ENCODE results near the gene SIGLEC14.
A peak's percentile ranks its signal among the peaks of the same experiment; 100 is the strongest.
"Not testable (repeated sequence)": the region's sequence is repeated elsewhere in the genome, so short reads cannot be mapped to it uniquely, and the experiment has no call there.

SIGLEC14 gene

GRCh38 chr19:51676566-51677083, 30.0 kb upstream of the SIGLEC14 start:
- DNase-seq (ENCODE audit: extremely low spot score, insufficient read length, low read depth) (no peak), FAIRE-seq (no peak)

DNA sequence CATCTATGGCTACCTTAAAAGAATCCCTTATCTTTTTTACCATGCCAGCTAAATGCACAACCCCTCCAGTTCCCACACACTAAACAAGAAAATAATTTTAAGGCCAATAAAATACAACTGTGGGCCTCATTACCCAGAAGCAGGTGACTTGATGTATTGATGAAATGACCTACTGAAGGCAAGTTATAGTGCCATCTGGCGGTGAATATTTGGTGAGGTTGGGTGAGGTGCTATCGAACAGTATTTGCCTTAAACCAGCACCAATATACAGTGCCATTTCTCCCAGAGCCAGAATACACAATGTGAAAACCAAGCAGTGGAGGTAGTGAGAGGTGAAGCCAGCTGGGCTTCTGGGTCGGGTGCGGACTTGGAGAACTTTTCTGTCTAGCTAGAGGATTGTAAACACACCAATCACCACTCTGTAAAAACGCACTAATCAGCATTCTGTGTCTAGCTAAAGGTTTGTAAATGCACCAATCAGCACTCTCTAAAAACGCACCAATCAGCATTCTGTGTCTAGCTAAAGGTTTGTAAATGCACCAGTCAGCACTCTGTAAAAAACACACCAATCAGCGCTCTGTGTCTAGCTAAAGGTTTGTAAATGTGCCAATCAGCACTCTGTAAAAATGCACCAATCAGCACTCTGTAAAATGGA, 29.4 kb upstream of the SIGLEC14 start:
- DNase-seq (ENCODE audit: extremely low spot score, insufficient read length, low read depth); FAIRE-seq: not testable (repeated sequence)

- FAIRE-seq, result no peak
- no peak for DNase-seq (ENCODE audit: extremely low spot score, insufficient read length, low read depth)
Measured at GRCh38 chr19:51668216-51668615, 21.6 kb upstream of the SIGLEC14 start.

GRCh38 chr19:51664997-51665396, 18.4 kb upstream of the SIGLEC14 start:
- FAIRE-seq, result no peak
- no peak for DNase-seq (ENCODE audit: extremely low spot score, insufficient read length, low read depth)

- DNase-seq (ENCODE audit: extremely low spot score, insufficient read length, low read depth) (no peak), FAIRE-seq (no peak)
Measured at GRCh38 chr19:51664131-51664530, 17.5 kb upstream of the SIGLEC14 start.

- FAIRE-seq (no peak), DNase-seq (ENCODE audit: extremely low spot score, insufficient read length, low read depth) (no peak)
Measured at GRCh38 chr19:51663650-51664049, 17.0 kb upstream of the SIGLEC14 start.

DNA sequence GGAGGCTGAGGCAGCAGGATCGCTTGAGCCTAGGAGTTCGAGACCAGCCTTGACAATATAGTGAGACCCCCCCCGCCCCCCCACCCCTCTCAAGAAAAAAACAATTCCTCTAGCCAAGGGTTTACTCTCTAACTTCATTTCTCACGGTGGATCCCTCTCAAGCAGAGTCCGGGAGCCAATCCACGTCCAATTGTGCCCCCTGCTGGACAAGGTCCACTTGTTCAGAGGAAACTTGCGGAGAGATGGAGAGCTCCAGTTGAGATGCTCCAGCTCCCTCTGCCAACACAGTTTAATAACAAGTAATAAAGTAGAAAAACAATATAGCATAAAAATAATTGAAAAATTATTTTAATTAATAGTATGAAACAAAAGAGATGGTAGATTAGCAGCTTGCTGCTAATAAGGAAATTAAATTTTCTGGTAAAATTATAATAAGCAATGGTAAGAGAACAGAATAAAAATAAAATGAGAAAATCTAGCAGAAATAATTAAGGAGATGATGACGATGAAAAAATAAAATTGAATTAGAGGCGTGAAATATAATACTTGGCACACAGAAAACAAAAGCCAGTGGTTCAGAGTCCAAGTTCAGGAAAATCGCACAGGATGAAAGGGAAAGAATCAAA, 14.5 kb upstream of the SIGLEC14 start:
- FAIRE-seq, result peak; percentile 85

GRCh38 chr19:51654783-51655182, 8.2 kb upstream of the SIGLEC14 start:
- no peak for FAIRE-seq
- DNase-seq (ENCODE audit: extremely low spot score, insufficient read length, low read depth), result no peak

More for the DNA sequence above, 14.5 kb upstream of the SIGLEC14 start:
- DNase-seq (ENCODE audit: extremely low spot score, insufficient read length, low read depth), result peak; percentile 25

- FAIRE-seq, result no peak
- DNase-seq (ENCODE audit: extremely low spot score, insufficient read length, low read depth), result no peak
Measured at GRCh38 chr19:51653162-51653561, 6.5 kb upstream of the SIGLEC14 start.

DNA sequence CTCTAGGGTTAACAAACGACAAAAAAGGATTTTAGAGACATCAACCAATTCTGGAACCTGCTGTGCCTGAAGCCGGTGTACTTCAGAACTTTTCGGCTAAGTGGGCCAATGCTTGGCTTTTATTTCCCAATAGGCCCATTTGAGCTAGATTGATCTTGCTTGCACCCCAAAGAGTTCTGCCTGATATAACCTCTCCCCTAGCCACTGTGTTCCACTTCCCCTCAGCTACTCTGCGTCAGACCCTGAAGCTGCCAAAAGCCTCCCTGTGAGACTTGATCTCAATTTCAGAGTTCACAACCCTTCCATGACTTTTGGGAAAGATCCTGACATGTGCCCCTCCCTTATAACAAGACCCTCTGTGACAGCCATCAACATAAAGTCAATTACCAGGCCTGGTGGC, 5.6 kb upstream of the SIGLEC14 start:
- no peak for DNase-seq (ENCODE audit: extremely low spot score, insufficient read length, low read depth)
- FAIRE-seq, result no peak

DNA sequence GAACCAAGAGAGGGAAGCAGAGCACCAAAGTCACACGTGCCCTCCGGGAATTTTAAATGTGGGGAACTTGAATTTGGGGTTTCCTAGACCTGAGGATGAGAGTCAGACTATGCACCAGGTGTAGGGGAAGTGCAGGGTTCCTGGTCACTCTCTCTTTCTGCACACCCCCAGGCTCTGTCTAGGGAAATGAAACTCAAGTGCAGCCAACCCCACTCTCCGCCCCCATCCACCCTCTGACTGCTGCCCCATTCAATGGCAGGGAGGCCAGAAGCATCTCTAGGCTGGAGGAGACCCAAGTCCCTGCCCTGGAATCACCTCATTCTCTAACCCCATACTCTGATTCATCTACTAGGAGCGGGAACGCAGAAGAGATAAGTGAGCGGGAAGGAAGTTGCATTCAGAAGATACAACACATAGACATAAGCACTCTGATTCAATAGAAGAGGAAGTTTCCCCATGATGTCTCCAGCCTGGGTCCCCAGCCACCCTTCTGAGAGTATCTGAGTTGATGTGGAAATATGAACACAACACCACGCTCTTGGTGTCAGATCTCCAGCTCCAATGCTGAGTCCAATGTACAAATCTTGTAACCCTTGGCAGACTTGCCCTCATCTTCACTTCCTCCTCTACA, 4.7 kb upstream of the SIGLEC14 start:
- FAIRE-seq, result peak; percentile 81
- peak; percentile 25 for DNase-seq (ENCODE audit: extremely low spot score, insufficient read length, low read depth)

DNA sequence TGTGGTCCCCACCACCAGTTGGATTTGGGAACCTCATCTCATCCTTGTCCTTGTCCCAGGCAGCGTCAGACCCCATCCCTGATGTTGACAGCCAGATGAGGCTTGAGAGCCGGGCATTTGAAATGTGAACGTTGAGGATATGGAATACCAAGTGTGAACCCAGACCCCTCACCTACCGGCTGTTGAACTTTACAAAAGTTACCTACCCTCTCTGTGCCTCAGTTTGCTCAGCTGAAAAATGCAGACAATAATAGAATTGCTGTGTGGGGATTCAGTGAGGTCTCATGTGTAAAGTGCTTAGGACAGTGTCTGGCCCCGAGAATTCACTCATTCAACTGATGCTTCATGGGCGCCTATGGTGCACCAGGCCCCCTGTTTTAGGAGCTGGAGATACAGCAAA, 693 bp upstream of the SIGLEC14 start:
- DNase-seq (ENCODE audit: extremely low spot score, insufficient read length, low read depth), result no peak
- FAIRE-seq, result no peak

DNA sequence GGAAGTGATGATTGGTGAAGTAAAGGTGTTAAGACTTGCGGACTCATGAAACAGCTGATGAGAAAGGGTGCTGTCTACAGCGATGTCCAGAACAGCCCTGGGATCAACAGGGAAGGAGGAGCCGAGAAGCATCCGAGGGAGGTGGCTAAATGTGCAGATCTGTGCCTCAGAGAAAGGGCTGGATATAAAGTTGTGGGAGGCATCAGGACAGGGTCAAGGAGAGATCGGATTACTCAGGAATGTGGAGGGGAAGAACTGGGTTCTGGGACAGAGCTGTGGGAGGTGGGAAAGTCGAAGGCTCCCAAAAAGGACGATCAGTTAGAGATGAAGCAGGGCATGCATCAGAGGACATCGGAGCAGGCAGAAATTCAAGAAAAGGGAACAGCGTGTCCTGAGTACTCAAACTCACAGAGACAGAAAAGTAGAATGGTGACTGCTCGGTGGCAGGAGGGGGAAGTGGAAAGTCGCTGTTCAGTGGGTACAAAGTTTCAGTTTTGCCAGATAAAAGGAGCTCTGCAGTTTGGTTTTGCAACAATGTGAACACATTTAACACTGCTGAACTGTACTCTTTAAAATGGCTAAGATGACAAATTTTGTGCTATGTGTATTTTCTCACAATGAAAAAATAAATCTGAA, 1.9 kb downstream of the SIGLEC14 start:
- no peak for DNase-seq (ENCODE audit: extremely low spot score, insufficient read length, low read depth)

GRCh38 chr19:51641648-51642047, 5.0 kb downstream of the SIGLEC14 start:
- FAIRE-seq (no peak), DNase-seq (ENCODE audit: extremely low spot score, insufficient read length, low read depth) (no peak)

More for the DNA sequence above, 1.9 kb downstream of the SIGLEC14 start:
- FAIRE-seq, result no peak

DNA sequence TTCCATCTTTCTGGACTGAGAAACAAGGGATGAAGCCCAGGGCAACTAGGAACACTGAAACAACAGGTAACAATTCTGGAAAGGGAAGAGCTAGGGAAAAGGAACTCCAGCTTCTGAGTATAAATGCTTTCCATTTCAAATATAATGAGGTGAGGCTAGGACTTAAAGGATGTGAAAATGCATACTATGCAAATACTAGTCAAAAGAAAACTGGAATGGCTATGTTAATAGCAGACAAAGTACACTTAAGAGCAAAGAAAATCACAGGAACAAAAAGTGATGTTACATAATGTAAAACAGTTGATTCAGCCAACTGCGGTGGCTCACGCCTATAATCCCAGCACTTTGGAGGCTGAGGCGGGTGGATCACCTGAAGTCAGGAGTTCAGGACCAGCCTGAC, 6.2 kb downstream of the SIGLEC14 start:
- FAIRE-seq (no peak), DNase-seq (ENCODE audit: extremely low spot score, insufficient read length, low read depth) (no peak)

DNA sequence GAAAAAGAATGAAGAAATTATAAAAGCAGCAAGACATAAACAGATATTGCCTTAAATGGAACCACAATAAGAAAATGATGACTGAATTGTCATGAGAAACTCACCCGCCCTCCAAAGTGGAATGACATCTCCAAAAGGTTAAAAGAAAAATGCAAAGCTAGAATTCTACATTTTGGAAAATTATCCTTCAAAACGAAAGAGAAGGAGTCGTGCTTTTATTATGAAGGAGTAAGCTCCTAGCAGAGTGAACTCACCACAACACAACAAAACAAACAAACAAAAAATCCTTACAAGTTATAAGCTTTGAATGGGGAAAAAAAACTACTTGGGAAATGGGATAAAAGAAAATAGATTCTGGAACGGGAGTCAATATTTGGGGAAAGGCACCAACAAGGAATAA, 6.7 kb downstream of the SIGLEC14 start:
- no peak for DNase-seq (ENCODE audit: extremely low spot score, insufficient read length, low read depth)
- no peak for FAIRE-seq

GRCh38 chr19:51637362-51637978, 9.2 kb downstream of the SIGLEC14 start:
- FAIRE-seq, result no peak
- no peak for DNase-seq (ENCODE audit: extremely low spot score, insufficient read length, low read depth)

DNA sequence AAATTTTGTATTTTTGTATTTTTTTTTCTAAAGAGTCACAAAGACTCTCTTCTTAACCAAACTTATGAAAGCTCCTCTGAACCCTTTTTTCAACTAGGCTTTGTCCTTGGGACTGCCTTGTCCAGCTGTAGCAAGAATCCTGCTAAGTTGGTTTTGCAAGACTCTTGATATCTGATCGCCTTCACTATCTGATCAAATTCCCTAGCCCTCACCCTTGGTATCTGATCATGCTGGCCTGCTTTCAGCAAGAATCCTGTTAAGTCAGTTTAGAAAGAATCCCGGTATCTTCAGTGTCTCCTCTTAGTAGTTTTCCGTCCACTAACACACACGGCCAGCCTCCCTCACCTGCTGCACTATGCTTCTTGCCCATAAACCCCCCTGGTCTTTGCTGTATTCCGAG, 14.5 kb downstream of the SIGLEC14 start:
- no peak for DNase-seq (ENCODE audit: extremely low spot score, insufficient read length, low read depth)
- no peak for FAIRE-seq

DNA sequence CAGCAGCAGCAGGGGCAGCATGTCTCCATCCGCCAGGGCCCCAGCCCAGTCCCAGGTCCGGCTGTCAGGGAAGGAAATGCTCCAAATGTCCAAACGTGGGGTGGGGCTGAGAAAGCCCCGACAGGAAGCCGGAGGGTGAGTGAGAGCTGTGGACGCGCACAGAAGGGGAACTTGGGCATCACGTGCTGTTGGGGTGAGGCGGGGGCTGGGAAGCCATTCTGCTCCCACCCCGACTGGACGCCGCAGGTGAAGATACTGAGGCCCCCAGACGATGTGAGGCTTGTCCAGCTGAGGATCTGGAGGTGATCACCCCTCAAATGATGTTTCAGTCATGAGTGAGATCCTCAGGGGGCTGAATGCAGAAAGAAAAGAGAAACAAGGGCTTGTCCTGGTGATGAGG, 16.3 kb downstream of the SIGLEC14 start, which contains the start of gene SIGLEC5:
Gene SIGLEC5 (minus strand): TSS at position 87 of the 400 bp plus-strand sequence. CDS start 66 bp downstream, at position 21.
- DNase-seq (ENCODE audit: extremely low spot score, insufficient read length, low read depth), result not testable (repeated sequence)
- FAIRE-seq, result peak; percentile 77
